NCI-H510A treated with DMSO at 0.1 percent for 48 hours (cell line): ENCODE measurements around the gene ANKMY1.

Experiments
- DNase-seq: peaks from one replicate; lab custom pipeline; 2025; lab: John Stamatoyannopoulos, UW

Gene ANKMY1

DNA sequence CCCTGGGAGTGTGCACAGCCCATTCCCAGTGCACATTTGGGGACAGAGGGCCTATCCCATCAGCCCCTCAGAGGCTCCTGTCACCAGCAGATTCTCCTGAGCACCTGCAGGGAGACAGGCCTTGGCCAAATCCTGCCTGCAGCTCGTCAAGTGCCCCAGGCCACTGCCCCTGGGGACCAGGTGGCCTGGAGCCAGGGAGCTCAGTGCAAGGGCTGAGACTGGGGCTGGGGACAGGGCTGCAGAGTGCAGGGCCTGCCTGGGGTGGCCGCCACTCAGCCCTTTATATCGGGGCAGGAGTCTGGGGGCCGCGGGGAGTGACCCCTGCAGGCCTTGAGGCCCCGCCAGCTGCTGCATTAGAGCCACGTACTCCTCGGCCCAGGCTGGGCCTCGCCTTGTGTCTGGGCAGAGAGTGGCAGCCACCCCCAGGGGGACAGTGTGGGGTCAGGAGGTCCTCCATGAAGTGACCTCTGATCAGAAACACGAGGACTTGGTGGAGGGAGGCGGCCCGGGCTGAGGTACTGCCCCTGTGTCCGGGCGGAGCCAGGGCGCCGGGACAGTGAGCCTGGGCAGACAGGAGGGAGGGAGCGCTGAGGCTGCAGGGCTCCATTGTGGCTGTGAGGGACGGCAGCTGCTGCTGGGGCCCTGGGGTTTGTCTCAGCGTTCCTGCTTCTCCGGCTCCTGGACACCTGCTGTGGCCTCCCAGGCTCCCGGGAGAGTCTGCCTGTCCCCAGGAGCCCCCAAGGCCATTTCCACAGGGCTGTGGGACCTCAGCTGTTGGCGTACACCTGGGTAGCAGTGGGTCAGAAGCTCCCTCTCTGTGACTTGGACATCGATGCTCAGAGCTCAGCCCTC lies 98.2 kb downstream of the ANKMY1 start:
- DNase-seq = no peak

- DNase-seq = no peak
Observed at GRCh38 chr2:240458900-240459391, 98.8 kb downstream of the ANKMY1 start.

- no peak for DNase-seq
Observed at GRCh38 chr2:240458044-240458899, 99.5 kb downstream of the ANKMY1 start.

DNA sequence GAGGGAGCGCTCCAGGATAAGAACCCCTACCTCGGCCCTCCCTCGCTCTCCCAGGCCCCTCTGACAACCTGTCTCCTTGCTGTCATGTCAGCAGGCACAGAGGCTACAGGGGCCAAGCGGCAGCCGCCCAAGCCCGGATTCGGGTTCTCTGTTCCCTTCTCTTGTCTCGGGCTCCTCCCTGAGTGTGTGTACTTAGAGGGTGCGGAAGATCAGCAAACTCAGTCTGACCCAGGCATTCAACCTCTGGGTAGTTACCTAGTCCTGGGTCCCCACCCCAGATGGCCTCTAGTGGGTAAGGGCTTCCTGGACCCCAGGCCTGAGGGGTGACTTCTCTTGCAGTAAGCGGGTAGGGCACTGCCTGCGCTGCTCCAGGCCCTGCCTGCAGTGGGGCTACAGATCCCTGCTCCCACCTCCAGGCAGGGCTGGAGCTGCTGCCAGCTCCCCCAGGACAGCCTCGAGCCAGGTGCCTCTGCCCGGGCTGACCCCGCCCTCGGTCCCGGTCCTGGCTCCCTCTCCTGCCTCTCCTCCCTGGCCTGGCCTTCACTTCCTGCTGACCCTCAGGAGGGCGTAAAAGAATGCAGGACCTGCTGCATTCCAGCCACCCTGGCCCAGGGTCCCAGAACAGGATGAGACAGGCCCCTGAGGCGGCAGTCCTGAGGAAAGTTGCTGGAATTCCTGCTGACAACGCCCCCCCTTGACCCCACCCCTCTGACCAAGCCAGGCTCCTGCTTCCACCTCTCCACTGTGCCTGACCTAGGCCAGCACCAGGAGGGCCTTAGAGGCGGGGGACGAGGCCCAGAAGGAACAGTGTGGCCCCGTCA lies 100.4 kb downstream of the ANKMY1 start:
- no peak for DNase-seq

DNA sequence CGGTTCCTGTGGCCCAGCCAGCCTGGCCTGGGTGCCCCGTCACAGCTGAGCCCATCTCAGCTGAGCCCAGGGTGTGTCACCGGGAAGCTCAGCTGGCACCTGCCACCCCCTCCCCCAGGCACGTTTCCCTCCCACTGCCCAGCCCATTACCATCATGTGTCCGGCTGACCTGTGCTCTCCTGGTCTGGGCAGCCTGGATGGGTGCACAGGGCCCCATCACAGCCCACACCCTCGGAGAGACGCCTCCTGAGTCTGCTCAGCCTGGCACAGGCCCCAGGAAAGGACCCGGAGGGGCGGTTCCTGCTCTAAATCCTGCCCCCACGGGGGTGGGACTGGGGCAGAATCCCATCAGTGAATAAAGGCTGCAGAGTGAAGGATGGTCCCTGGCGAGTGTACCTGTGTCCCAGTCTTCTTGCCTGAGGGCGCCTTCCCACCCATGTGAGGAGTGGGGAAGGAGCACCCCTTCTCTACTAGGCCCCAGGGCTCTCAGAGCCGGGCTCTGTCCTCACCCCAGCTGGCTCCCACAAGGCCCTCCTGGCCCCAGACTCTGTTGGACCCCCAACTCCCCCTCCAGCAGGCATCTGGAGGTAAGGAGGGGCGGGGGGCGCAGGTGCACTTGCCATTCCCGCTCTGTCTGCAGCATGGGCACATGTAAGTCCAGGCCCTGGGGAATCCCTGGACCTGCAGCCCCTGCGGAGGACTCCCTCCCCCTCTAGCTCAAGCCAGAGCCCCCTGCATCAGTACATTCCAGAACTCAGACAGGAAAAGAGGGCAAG lies 101.2 kb downstream of the ANKMY1 start:
- DNase-seq = no peak

GRCh38 chr2:240455647-240456446 lies 101.9 kb downstream of the ANKMY1 start:
- DNase-seq = no peak

DNA sequence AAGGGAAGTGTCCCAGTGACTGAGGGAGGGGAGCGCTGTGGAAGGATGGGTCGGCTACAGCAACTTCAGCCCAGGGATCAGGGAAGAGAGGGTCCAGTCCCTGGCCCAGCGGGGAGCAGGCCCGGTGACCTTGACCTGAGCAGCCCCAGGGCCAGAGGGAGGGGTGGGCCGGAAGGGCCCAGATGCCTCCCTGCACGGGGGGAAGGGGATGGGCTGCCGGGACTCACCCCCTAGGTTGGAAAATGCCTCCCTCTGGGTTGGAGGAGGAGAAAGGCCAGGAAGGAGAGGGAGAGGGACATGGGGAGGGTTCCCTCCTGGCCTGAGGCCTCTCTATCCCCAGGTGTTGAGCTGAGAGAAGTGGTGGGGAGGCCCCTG lies 102.5 kb downstream of the ANKMY1 start:
- DNase-seq = no peak

GRCh38 chr2:240454106-240454901 lies 103.5 kb downstream of the ANKMY1 start:
- DNase-seq = no peak

DNA sequence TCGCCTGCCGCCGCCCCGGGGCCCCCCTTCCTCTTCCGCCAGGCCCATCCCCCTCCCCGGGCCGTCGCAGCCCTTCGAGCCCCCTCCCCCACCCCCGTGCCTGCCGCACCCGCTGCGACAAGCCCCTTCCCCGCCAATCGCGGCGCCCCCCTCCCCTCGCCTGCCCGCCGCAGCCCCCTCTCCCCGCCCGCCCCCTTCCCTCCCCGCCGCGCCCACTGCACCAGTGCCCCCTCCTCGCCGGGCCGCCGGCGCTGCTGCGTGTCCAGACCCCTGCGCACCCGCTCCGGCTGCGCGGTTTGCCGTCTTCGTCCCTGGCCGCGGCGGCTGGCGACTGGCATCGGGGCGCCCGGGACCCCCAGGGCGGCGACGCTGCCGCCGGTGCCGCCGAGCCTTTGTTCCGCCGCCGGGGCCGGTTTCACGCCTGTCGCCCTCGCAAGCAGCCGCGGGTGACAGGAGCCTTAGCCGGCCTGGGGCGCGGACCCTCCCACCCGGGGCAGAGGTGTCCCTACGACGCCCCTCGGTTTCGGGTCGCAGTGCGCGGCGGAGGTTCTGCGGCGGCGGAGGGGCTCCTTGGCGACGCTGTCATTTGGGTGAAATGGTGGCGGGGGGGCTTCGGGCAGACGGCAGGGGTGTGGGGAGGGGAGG lies 104.2 kb downstream of the ANKMY1 start:
- DNase-seq = no peak

GRCh38 chr2:240452462-240453256 lies 105.1 kb downstream of the ANKMY1 start:
- DNase-seq = peak; percentile 50

- DNase-seq = no peak
Observed at GRCh38 chr2:240451791-240452461, 105.9 kb downstream of the ANKMY1 start.

- DNase-seq = no peak
Observed at GRCh38 chr2:240451108-240451611, 106.6 kb downstream of the ANKMY1 start.

DNA sequence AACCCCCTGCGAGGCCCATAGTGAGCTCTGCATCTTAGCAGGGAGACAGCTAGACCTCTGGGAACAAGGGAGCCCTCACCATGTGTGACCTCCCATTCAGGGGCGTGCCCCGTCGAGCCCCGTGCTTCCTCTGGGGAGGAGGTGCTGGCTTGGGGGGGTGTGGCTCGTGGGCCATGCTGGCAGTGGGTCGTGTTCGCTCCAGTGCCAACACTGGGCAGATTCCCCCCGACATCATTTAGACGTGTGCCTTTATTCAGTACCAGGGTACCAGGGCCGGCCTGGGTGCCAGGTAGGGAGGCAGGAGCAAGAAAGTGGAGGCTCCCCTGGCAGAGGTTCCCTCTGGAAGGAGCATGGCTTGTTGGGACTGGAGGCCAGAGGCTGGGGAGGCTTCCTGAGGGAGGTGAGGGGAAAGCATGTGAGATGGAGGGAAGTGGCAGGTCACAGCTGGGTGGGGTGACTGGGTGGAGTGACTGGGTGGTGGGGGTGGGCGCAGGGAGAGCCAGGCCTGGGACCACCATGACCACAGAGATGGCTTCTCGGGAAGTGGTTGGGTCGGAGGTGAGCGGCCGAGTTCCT lies 107.2 kb downstream of the ANKMY1 start:
- no peak for DNase-seq

DNA sequence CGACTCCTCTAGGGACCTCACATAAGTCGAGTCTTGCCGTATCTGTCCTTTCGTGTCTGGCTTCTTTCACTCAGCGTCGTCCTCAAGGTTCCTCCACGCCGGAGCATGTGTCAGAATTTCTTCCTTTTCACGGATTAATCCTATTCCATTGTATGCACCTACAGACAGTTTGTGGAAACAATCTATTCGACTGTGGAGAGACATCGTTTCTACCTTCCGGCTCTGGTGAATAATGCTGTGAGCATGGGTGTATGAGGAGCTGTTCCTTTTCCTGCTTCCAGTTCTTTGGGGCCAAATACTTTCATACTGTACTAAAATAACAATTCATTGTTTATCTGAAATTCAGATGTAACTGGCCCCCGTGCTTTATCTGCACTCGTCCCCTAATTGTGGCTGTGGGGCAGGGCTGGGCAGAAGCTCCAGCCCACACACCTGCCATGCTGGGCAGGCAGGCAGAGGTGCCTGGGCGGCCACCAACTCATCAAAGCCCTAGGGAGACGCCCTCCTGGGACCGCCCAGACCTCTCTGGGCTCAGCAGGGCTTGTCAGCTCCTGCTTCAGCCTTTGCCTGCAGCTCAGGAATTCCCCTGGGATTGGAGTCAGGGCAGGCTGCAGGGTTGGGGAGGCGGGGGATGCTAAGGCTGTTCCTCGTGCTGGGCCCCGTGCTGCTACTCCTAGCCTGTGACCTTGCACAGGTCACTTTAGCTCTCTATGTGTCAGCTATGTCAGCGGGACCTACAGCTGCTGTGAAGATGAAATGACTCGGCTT lies 107.8 kb downstream of the ANKMY1 start:
- DNase-seq = no peak

- DNase-seq = no peak
Observed at GRCh38 chr2:240448387-240449274, 109.2 kb downstream of the ANKMY1 start.
